Effector memory CD4-positive, alpha-beta T cell (primary cell): ENCODE measurements around the gene STEEP1.

Experiments
- DNase-seq, 3 donors: peaks; one replicate each; pipeline ENCODE4 v3.0.0-alpha.2; 2020
- H3K27ac ChIP-seq: 2 replicates; pipeline ENCODE4 v1.7.0; 2013; ENCODE audit warnings: mild to moderate bottlenecking, low read length, moderate library complexity; ENCODE audit not compliant: insufficient read depth, poor library complexity, severe bottlenecking
- H3K27me3 ChIP-seq: replicated peaks from 2 replicates; pipeline ENCODE4 v1.7.0; 2013; ENCODE audit warnings: mild to moderate bottlenecking, low read length; ENCODE audit not compliant: insufficient read depth, control insufficient read depth, poor library complexity, severe bottlenecking
- H3K36me3 ChIP-seq: 2 replicates; pipeline ENCODE4 v1.7.0; 2013; ENCODE audit warnings: mild to moderate bottlenecking, low read length, moderate library complexity; ENCODE audit not compliant: control insufficient read depth, insufficient read depth
- H3K4me1 ChIP-seq: 2 replicates; pipeline ENCODE4 v1.7.0; 2013; ENCODE audit warnings: low read length, mild to moderate bottlenecking; ENCODE audit not compliant: control insufficient read depth, insufficient read depth, poor library complexity, severe bottlenecking
- H3K4me3 ChIP-seq: 2 replicates; pipeline ENCODE4 v1.7.0; 2013; ENCODE audit warnings: low read length, low read depth, mild to moderate bottlenecking; ENCODE audit not compliant: insufficient read depth, poor library complexity, severe bottlenecking
- H3K9me3 ChIP-seq: 2 replicates; pipeline ENCODE4 v1.7.0; 2013; ENCODE audit warnings: mild to moderate bottlenecking, low read length, moderate library complexity; ENCODE audit not compliant: control insufficient read depth

Gene STEEP1

GRCh38 chrX:119579414-119579813 lies 14.2 kb upstream of the STEEP1 start:
- Histone ChIP-seq H3K4me1 (peaks cover 4% of the 10 kb centered on the region), H3K27me3 (no peaks in the 10 kb centered on the region), H3K4me3 (no peak overlapping the region), H3K9me3 (no peaks in the 10 kb centered on the region), H3K27ac (no peak overlapping the region), H3K36me3 (peaks cover 6% of the 10 kb centered on the region)
- DNase-seq, result no peak

- Histone ChIP-seq H3K27ac (peak within 1 kb of the TSS; percentile 79), H3K9me3 (no peaks in the 10 kb centered on the region)
- peak; percentile 77 to 83 (median 78) for DNase-seq
Observed at GRCh38 chrX:119574394-119575266, 9.4 kb upstream of the STEEP1 start, which contains the start of gene UBE2A. UBE2A (plus strand) TSS chrX:119574563; CDS start chrX:119574712, 149 bp downstream.

GRCh38 chrX:119573840-119574393 lies 8.7 kb upstream of the STEEP1 start:
- peak in 1 of 3 donors; percentile 9 for DNase-seq
- H3K27ac ChIP-seq, result peak overlapping the region; percentile 79

More at GRCh38 chrX:119574394-119575266, 9.4 kb upstream of the STEEP1 start, which contains the start of gene UBE2A:
- Histone ChIP-seq H3K4me3 (peak within 1 kb of the TSS; percentile 68), H3K27me3 (no peaks in the 10 kb centered on the region), H3K4me1 (peaks cover 8% of the 10 kb centered on the region), H3K36me3 (no peaks in the 10 kb centered on the region)

GRCh38 chrX:119573222-119573621 lies 8.0 kb upstream of the STEEP1 start:
- Histone ChIP-seq H3K27ac (no peak overlapping the region), H3K9me3 (no peaks in the 10 kb centered on the region), H3K36me3 (no peaks in the 10 kb centered on the region), H3K4me1 (peaks cover 8% of the 10 kb centered on the region), H3K4me3 (peak overlapping the region; percentile 68), H3K27me3 (no peaks in the 10 kb centered on the region)
- DNase-seq, result no peak

More at GRCh38 chrX:119573840-119574393, 8.7 kb upstream of the STEEP1 start:
- peaks cover 8% of the 10 kb centered on the region for H3K4me1 ChIP-seq
- H3K36me3 ChIP-seq, result no peaks in the 10 kb centered on the region
- H3K4me3 ChIP-seq, result peak overlapping the region; percentile 68
- H3K9me3 ChIP-seq, result no peaks in the 10 kb centered on the region
- H3K27me3 ChIP-seq, result no peaks in the 10 kb centered on the region

- Histone ChIP-seq H3K27ac (no peak overlapping the region), H3K36me3 (no peaks in the 10 kb centered on the region), H3K27me3 (no peaks in the 10 kb centered on the region), H3K9me3 (no peaks in the 10 kb centered on the region), H3K4me1 (peaks cover 5% of the 10 kb centered on the region), H3K4me3 (no peak overlapping the region)
- DNase-seq, result no peak
Observed at GRCh38 chrX:119570351-119570835, 5.2 kb upstream of the STEEP1 start.

- no peaks in the 10 kb centered on the region for H3K4me1 ChIP-seq
- no peak overlapping the region for H3K27ac ChIP-seq
- no peaks in the 10 kb centered on the region for H3K27me3 ChIP-seq
- DNase-seq, result no peak
- H3K36me3 ChIP-seq, result no peaks in the 10 kb centered on the region
- H3K9me3 ChIP-seq, result no peaks in the 10 kb centered on the region
- no peak overlapping the region for H3K4me3 ChIP-seq
Observed at GRCh38 chrX:119552508-119552907, 12.7 kb downstream of the STEEP1 start.

- Histone ChIP-seq H3K36me3 (no peaks in the 10 kb centered on the region), H3K9me3 (no peaks in the 10 kb centered on the region), H3K4me1 (no peaks in the 10 kb centered on the region), H3K27me3 (no peaks in the 10 kb centered on the region), H3K4me3 (no peak overlapping the region), H3K27ac (no peak overlapping the region)
- DNase-seq, result no peak
Observed at GRCh38 chrX:119549327-119550016, 15.7 kb downstream of the STEEP1 start.

- Histone ChIP-seq H3K9me3 (no peaks in the 10 kb centered on the region), H3K4me3 (no peak overlapping the region), H3K4me1 (no peaks in the 10 kb centered on the region), H3K27me3 (no peaks in the 10 kb centered on the region), H3K27ac (no peak overlapping the region), H3K36me3 (no peaks in the 10 kb centered on the region)
- no peak for DNase-seq
Observed at GRCh38 chrX:119541188-119541587, 24.0 kb downstream of the STEEP1 start.

- Histone ChIP-seq H3K27me3 (no peaks in the 10 kb centered on the region), H3K4me3 (no peak overlapping the region), H3K4me1 (no peaks in the 10 kb centered on the region), H3K27ac (no peak overlapping the region), H3K36me3 (no peaks in the 10 kb centered on the region), H3K9me3 (no peaks in the 10 kb centered on the region)
- no peak for DNase-seq
Observed at GRCh38 chrX:119539872-119540271, 25.3 kb downstream of the STEEP1 start.
